GM12878 (cell line): Measurements from ENCODE around the gene CCDC110. TPM values are rescaled to one million over a fixed set of nuclear protein-coding genes. Genes with fewer than 3 reads are reported as not detected.
"Not testable (repeated sequence)": the region's sequence is repeated elsewhere in the genome, so short reads cannot be mapped to it uniquely, and the experiment has no call there.

Experiments used
- ATAC-seq: fragments of 200-7000 bp; cut with Tn5 transposase; 3 replicates; pipeline ENCODE4 v1.9.1; 2020; ENCODE audit warnings: mild to moderate bottlenecking, moderate library complexity
- BruUV-seq: library from RNA; stranded (reverse); fragments of 400-500 nt; replicated peaks from 2 replicates; lab custom pipeline; 2021; lab: Mats Ljungman, UMichigan
- CTCF ChIA-PET: fragments of 300-600 bp; sonication (Branson Sonifier 250); formaldehyde crosslinking; extraction: SDS; loops from one replicate; lab custom pipeline; 2021; ENCODE audit warnings: inconsistent platforms; lab: Yijun Ruan, JAX
- POLR2A ChIA-PET: fragments of 350-600 bp; formaldehyde crosslinking; extraction: SDS; loops from one replicate; lab custom pipeline; 2021; ENCODE audit warnings: inconsistent platforms; lab: Charles Lee
- RAD21 ChIA-PET: fragments of 300-600 bp; sonication (Branson Sonifier 250); formaldehyde crosslinking; loops from one replicate; lab custom pipeline; 2023; ENCODE audit warnings: antibody characterized with exemption; ENCODE audit not compliant: unreplicated experiment; lab: Charles Lee
- SMC1A ChIA-PET: fragments of 300-600 bp; sonication (Branson Sonifier 250); formaldehyde crosslinking; loops from one replicate; lab custom pipeline; 2023; ENCODE audit not compliant: unreplicated experiment, uncharacterized antibody; lab: Charles Lee
- DNase-seq: peaks from one replicate; pipeline ENCODE4 v3.0.0-alpha.2; 2011; ENCODE audit warnings: low read depth, low spot score
- FAIRE-seq: peaks from 3 replicates; lab custom pipeline; 2011; peaks lifted over from hg19 to GRCh38; lab: Jason Lieb, UNC
- H2AFZ ChIP-seq: 2 replicates; pipeline ENCODE4 v1.6.0; 2011; ENCODE audit warnings: low read depth, low read length, control low read depth; ENCODE audit not compliant: control insufficient read depth
- H3K27ac ChIP-seq: 2 replicates; pipeline ENCODE4 v1.5.1; 2011; ENCODE audit warnings: control low read depth; ENCODE audit not compliant: control insufficient read depth, insufficient read depth
- H3K27me3 ChIP-seq, 2 experiments: replicated peaks in 1 of 2; 2 replicates each; pipeline versions ENCODE4 v1.6.0 to v1.6.1; 2011; ENCODE audit warnings: low read length in 1 of 2; ENCODE audit not compliant: control insufficient read depth in 2 of 2, insufficient read depth in 2 of 2
- H3K36me3 ChIP-seq, 2 experiments: 2 replicates each; pipeline ENCODE4 v1.5.1; 2011; ENCODE audit warnings: low read length in 1 of 2; ENCODE audit not compliant: control insufficient read depth in 2 of 2, insufficient read depth in 2 of 2
- H3K4me1 ChIP-seq: 2 replicates; pipeline ENCODE4 v1.6.1; 2011; ENCODE audit warnings: mild to moderate bottlenecking, low read length, moderate library complexity, mixed read lengths; ENCODE audit not compliant: control insufficient read depth, insufficient read depth
- H3K4me2 ChIP-seq: 2 replicates; pipeline ENCODE4 v1.6.0; 2011; ENCODE audit warnings: control low read depth; ENCODE audit not compliant: control insufficient read depth, insufficient read depth
- H3K4me3 ChIP-seq: fragments of 200-600 bp; sonication (generic); 2 replicates; pipeline ENCODE4 v1.5.1; 2016
- H3K79me2 ChIP-seq: 2 replicates; pipeline ENCODE4 v1.6.0; 2011; ENCODE audit warnings: low read length; ENCODE audit not compliant: control insufficient read depth, insufficient read depth
- H3K9ac ChIP-seq: 2 replicates; pipeline ENCODE4 v1.8.0; 2011; ENCODE audit warnings: low read length, control low read depth, mixed read lengths; ENCODE audit not compliant: control insufficient read depth, insufficient read depth
- H3K9me3 ChIP-seq: replicated peaks from 3 replicates; pipeline ENCODE4 v1.5.1; 2011; ENCODE audit warnings: mild to moderate bottlenecking, low read length; ENCODE audit not compliant: control insufficient read depth, insufficient read depth
- H4K20me1 ChIP-seq: 2 replicates; pipeline ENCODE4 v1.6.0; 2011; ENCODE audit not compliant: control insufficient read depth, insufficient read depth
- FOS ChIP-seq: IDR thresholded peaks from 3 replicates; pipeline ENCODE4 v1.6.1; 2011; ENCODE audit warnings: borderline replicate concordance; ENCODE audit not compliant: insufficient read length; ENCODE audit errors: extremely low read depth
- IRF4 ChIP-seq: IDR thresholded peaks from 2 replicates; pipeline ENCODE4 v1.6.1; 2011; ENCODE audit warnings: low read depth, low read length
- YY1 ChIP-seq: IDR thresholded peaks from 2 replicates; pipeline ENCODE4 v1.6.1; 2011; ENCODE audit warnings: low read depth, mild to moderate bottlenecking, low read length
- WGBS: methylation state at CpG from one replicate; pipeline ENCODE4 v1.1.6; 2016; ENCODE audit warnings: low lambda C conversion rate; ENCODE audit not compliant: insufficient replicate concordance, insufficient coverage; ENCODE audit errors: missing lambda C conversion rate; 5-methylcytosine and 5-hydroxymethylcytosine counted together
- in situ Hi-C: fragments of 300-500 bp; cut with MboI; formaldehyde crosslinking; loops from 9 replicates; pipeline ENCODE4 v1.14.3; 2018; ENCODE audit warnings: mixed read lengths
- intact Hi-C: fragments of 100-400 bp; cut with micrococcal nuclease; formaldehyde crosslinking; loops from one replicate; pipeline ENCODE4 v1.14.2; 2022; ENCODE audit not compliant: unreplicated experiment
- polyA plus RNA-seq, 11 experiments: library from polyadenylated mRNA; depleted of rRNA in 4 of 11; unstranded in 6 of 11; stranded (reverse) in 5 of 11; fragments of >200 nt; fragmentation: Nextera tagmentation in 4 of 11; fragmentation: Illumina TruSeq in 1 of 11; extraction: Ambion mirVana in 4 of 11; extraction: Trizol in 1 of 11; gene quantifications; 1 replicate in 1 of 11; 2 replicates in 10 of 11; pipeline versions ENCODE4 v1.2.1 to v1.2.3, GENCODE V29; 2011 to 2016; ENCODE audit warnings: inconsistent platforms in 2 of 11, missing spikeins in 2 of 11, low read depth in 1 of 11
- total RNA-seq, 4 experiments: library from RNA; depleted of rRNA in 3 of 4; stranded (reverse); fragments of >200 nt in 3 of 4; fragmentation: Illumina TruSeq in 1 of 4; extraction: Trizol in 1 of 4; gene quantifications; 2 replicates each; pipeline versions ENCODE4 v1.2.1 to v1.2.3, GENCODE V29; 2013 to 2021
- TF ChIP-seq, protein P1 (sequence below): fragments of 450-650 bp; formaldehyde crosslinking; IDR thresholded peaks from 2 replicates; pipeline ENCODE4 v1.4.0; 2022; ENCODE audit warnings: mild to moderate bottlenecking, moderate library complexity
- TF ChIP-seq, protein P2 (sequence below): IDR thresholded peaks from 2 replicates; pipeline ENCODE4 v1.6.1; 2012; ENCODE audit warnings: low read depth, low read length, improper control_type of control experiment
- TF ChIP-seq, protein P3 (sequence below): fragments of 150-350 bp; IDR thresholded peaks from 2 replicates; pipeline ENCODE4 v1.6.1; 2014; ENCODE audit warnings: mild to moderate bottlenecking, low read depth, low read length

CCDC110 gene
- total and polyA plus RNA-seq, 10 of the 15 experiments (the other 5 are each of a cell fraction or from before 2014, with no cell fraction given) = 0.85 to 3.1 (median 2.1) TPM; not detected in 1

DNA sequence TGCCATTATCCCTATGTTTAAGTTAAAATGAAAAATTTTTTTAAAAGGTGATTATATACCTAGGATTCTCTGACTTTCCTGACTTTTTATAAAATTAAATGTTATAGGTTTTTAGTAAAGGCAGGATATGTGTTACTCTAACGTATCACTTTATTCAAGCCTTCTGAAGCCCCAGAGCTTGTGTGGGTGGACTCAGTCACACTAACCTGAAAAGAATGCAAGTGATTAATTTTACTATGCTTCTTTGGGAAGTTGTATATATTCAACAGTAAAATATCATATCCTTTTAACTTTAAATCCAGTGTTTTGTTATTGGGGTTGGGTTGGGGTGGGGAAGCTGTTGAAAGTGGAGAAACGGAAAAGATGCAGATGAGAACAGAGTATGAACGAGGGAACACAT lies 41.0 kb upstream of the CCDC110 start (continued):
- TF ChIP-seq, protein P1, sequence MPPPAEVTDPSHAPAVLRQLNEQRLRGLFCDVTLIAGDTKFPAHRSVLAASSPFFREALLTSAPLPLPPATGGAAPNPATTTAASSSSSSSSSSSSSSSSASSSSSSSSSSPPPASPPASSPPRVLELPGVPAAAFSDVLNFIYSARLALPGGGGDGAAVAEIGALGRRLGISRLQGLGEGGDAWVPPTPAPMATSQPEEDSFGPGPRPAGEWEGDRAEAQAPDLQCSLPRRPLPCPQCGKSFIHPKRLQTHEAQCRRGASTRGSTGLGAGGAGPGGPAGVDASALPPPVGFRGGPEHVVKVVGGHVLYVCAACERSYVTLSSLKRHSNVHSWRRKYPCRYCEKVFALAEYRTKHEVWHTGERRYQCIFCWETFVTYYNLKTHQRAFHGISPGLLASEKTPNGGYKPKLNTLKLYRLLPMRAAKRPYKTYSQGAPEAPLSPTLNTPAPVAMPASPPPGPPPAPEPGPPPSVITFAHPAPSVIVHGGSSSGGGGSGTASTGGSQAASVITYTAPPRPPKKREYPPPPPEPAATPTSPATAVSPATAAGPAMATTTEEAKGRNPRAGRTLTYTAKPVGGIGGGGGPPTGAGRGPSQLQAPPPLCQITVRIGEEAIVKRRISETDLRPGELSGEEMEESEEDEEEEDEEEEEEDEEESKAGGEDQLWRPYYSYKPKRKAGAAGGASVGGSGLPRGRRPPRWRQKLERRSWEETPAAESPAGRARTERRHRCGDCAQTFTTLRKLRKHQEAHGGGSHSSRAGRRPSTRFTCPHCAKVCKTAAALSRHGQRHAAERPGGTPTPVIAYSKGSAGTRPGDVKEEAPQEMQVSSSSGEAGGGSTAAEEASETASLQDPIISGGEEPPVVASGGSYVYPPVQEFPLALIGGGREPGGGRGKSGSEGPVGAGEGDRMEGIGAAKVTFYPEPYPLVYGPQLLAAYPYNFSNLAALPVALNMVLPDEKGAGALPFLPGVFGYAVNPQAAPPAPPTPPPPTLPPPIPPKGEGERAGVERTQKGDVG (CRISPR knock-in tag) = no peak
- TF ChIP-seq FOS (no peak), YY1 (no peak), IRF4 (no peak)
- TF ChIP-seq, protein P2, sequence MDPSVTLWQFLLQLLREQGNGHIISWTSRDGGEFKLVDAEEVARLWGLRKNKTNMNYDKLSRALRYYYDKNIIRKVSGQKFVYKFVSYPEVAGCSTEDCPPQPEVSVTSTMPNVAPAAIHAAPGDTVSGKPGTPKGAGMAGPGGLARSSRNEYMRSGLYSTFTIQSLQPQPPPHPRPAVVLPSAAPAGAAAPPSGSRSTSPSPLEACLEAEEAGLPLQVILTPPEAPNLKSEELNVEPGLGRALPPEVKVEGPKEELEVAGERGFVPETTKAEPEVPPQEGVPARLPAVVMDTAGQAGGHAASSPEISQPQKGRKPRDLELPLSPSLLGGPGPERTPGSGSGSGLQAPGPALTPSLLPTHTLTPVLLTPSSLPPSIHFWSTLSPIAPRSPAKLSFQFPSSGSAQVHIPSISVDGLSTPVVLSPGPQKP = no peak
- TF ChIP-seq, protein P3, sequence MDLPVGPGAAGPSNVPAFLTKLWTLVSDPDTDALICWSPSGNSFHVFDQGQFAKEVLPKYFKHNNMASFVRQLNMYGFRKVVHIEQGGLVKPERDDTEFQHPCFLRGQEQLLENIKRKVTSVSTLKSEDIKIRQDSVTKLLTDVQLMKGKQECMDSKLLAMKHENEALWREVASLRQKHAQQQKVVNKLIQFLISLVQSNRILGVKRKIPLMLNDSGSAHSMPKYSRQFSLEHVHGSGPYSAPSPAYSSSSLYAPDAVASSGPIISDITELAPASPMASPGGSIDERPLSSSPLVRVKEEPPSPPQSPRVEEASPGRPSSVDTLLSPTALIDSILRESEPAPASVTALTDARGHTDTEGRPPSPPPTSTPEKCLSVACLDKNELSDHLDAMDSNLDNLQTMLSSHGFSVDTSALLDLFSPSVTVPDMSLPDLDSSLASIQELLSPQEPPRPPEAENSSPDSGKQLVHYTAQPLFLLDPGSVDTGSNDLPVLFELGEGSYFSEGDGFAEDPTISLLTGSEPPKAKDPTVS = no peak

DNA sequence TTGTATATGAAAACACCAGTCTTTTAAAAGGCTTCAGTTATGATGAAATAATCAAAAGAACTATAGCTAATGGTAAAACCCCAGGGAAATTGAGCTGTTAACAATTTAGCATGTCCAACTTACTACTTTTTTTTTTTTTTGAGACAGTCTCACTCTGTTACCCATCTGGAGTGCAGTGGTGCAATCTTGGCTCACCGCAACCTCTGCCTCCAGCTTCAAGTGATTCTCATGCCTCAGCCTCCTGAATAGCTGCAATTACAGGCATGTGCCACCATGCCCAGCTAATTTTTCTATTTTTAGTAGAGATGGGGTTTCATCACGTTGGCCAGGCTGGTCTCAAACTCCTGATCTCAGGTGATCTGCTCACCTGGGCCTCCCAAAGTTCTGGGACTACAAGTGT lies 39.7 kb upstream of the CCDC110 start:
- DNase-seq, H3K4me2 ChIP-seq, CTCF ChIA-PET, in situ Hi-C loops, SMC1A ChIA-PET, H3K9ac ChIP-seq, H3K36me3 ChIP-seq, POLR2A ChIA-PET, H3K27me3 ChIP-seq, H3K4me3 ChIP-seq, intact Hi-C loops, BruUV-seq, FAIRE-seq, H4K20me1 ChIP-seq, H3K9me3 ChIP-seq, ATAC-seq, H3K27ac ChIP-seq, H3K79me2 ChIP-seq, H2AFZ ChIP-seq, H3K4me1 ChIP-seq, RAD21 ChIA-PET: not testable (repeated sequence)
- WGBS = 50% methylated on average over 2 of the region's 2 CpGs
